ENCODE data around the gene OBSL1. TPM values are rescaled to one million over a fixed set of nuclear protein-coding genes. Genes with fewer than 3 reads are reported as not detected.

Gene OBSL1
- total and polyA plus RNA-seq, 2 of the 4 experiments (the other 2 are of a cell fraction), result 21.5 to 51.2 TPM

- TF ChIP-seq RCOR1 (IDR thresholded peaks at IDR 0.05; ENCODE audit: insufficient replicate concordance, low read length) (no peak), USF2 (IDR thresholded peaks at IDR 0.05; ENCODE audit: low read depth, low read length) (no peak), BHLHE40 (IDR thresholded peaks at IDR 0.05; ENCODE audit: low read depth, low read length) (no peak), NFE2L2 (IDR thresholded peaks at IDR 0.05; ENCODE audit: low read depth, low read length) (no peak), RFX5 (IDR thresholded peaks at IDR 0.05; ENCODE audit: low read depth, low read length) (no peak), RAD21 (IDR thresholded peaks at IDR 0.05; ENCODE audit: low read length) (no peak), SMC3 (IDR thresholded peaks at IDR 0.05; ENCODE audit: low read depth, low read length) (no peak)
Observed at GRCh38 chr2:219561179-219562048, 9.9 kb downstream of the OBSL1 start (continued).
